ENCODE data around the gene TBC1D4.
"Not testable (repeated sequence)": the region's sequence is repeated elsewhere in the genome, so short reads cannot be mapped to it uniquely, and the experiment has no call there.

The TBC1D4 gene

DNA sequence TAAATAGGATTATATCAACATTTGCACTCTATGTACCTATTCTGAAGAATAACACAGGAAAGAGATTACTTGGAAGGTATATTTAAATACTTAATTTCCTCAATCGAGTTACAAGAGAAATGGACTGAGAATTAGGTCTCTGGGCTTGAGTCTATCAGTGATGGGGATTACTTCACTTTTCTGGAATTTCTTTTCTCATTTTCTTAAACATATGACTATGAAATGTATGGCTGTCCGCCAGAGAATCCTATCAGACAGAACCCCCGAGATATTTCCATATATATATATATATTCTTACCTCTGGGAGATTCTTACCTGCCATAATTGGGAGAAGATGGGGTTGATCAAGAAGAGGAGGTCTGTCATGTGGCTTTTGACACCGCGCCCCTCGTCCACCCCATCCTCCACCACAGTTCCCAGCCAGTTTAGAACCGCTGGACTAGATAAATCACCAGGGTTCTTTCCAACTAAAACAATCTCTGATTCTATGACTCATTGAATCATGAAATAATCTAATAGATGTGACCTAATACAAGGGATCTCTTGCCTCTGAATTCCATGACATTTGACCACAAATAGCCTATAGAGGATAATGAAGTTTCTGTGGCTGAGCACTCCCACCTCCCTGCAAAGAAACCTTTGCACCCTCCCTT lies 231.3 kb downstream of the TBC1D4 start:
- no peak for DNase-seq (ENCODE audit: low read depth)
- TF ChIP-seq, protein P1, sequence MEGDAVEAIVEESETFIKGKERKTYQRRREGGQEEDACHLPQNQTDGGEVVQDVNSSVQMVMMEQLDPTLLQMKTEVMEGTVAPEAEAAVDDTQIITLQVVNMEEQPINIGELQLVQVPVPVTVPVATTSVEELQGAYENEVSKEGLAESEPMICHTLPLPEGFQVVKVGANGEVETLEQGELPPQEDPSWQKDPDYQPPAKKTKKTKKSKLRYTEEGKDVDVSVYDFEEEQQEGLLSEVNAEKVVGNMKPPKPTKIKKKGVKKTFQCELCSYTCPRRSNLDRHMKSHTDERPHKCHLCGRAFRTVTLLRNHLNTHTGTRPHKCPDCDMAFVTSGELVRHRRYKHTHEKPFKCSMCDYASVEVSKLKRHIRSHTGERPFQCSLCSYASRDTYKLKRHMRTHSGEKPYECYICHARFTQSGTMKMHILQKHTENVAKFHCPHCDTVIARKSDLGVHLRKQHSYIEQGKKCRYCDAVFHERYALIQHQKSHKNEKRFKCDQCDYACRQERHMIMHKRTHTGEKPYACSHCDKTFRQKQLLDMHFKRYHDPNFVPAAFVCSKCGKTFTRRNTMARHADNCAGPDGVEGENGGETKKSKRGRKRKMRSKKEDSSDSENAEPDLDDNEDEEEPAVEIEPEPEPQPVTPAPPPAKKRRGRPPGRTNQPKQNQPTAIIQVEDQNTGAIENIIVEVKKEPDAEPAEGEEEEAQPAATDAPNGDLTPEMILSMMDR (IDR thresholded peaks at IDR 0.05; ENCODE audit: low read depth, low read length, missing control alignments), result no peak
- no peak overlapping the region for H3K4me3 ChIP-seq (ENCODE audit: low read depth, low read length)
- in situ Hi-C loops (cut with HindIII; ENCODE audit: low sequenced_read_pairs), result no loop called here

DNA sequence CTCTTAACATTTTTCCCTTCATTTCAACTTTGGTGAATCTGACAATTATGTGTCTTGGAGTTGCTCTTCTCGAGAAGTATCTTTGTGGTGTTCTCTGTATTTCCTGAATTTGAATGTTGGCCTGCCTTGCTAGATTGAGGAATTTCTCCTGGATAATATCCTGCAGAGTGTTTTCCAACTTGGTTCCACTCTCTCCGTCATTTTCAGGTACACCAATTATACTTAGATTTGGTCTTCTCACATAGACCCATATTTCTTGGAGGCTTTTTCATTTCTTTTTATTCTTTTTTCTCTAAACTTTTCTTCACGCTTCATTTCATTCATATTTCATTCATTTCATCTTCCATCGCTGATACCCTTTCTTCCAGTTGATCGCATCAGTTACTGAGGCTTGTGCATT lies 236.4 kb downstream of the TBC1D4 start:
- H3K4me3 ChIP-seq (ENCODE audit: low read depth, low read length); DNase-seq (ENCODE audit: low read depth): not testable (repeated sequence)
- in situ Hi-C loops (cut with HindIII; ENCODE audit: low sequenced_read_pairs), result loop anchor here (25.0 kb wide), 1 partner anchor 1108 kb away; the partner anchor contains the start of gene KLF12

DNA sequence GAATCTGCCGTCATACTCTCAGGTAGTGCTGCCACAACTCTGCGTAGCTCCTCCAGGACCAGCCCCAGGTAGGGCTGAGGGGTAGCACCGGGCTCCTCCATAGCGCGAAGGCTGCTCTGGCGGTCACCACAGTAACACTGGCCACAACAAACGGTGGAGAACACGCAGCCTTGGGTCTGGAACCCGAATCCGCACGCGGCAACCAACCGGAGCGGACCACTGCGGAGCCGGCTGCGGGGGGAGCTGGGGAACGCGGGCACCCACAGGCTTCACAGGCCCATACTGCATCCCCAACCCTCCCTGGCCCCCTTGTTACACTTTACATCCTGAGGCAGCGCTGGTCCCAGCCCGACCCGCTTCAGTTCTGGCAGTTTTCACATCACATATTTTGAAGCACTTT lies 241.7 kb downstream of the TBC1D4 start:
- in situ Hi-C loops (cut with HindIII; ENCODE audit: low sequenced_read_pairs), result loop anchor here (25.0 kb wide), 1 partner anchor 1103 kb away; the partner anchor contains the start of gene KLF12
- not testable (repeated sequence) for H3K4me3 ChIP-seq (ENCODE audit: low read depth, low read length); DNase-seq (ENCODE audit: low read depth)

DNA sequence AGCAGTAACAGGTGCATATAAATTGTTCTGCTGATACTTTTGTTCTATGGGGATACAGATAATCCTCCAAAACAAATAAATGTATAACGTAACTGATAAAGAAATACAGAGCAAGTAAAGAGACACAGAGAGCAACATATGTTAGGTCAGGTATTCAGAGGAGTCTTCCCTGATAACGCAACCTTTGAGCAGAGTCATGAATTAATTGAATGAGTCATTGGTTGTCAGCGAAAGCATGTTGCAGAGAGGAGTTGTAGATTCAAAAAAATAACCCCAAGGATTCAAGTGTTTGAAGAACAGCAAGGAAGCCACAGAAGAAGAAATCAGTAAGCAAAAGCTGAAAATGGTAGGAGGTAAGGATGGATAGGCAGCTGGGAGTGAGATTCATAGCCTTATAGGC lies 245.2 kb downstream of the TBC1D4 start:
- in situ Hi-C loops (cut with HindIII; ENCODE audit: low sequenced_read_pairs), result loop anchor here (25.0 kb wide), 1 partner anchor 1099 kb away; the partner anchor contains the start of gene KLF12
- no peak overlapping the region for H3K4me3 ChIP-seq (ENCODE audit: low read depth, low read length)
- DNase-seq (ENCODE audit: low read depth), result no peak
- TF ChIP-seq, protein P1 (IDR thresholded peaks at IDR 0.05; ENCODE audit: low read depth, low read length, missing control alignments), result no peak

Measured in astrocyte of the cerebellum (primary cell).